HG03159 (cell line): ENCODE results near the gene TRIM62.

Experiments
- ATAC-seq: cut with Tn5 transposase; IDR thresholded peaks from one replicate; pipeline ENCODE4 v1.9.1; 2021; ENCODE audit warnings: mild to moderate bottlenecking, moderate library complexity; ENCODE audit not compliant: unreplicated experiment

Gene TRIM62

DNA sequence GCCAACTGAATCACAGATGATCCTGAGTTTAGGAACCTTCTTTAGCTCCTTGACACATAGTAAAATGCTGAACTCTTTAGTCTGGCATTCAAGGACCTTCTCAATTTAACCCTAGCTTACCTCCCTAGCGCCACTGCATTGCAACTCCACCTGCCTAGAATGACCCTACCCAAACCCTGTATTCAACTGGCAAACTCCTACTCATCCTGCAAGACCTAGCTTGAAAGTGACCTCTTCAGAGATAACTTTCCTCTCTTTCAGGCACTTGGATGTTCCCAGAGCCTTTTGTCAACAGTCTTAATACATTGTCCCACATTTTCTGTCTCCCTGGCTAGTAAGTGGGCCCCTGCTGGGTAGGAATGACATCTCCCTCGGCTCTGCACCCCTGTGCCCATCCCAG lies 19.7 kb downstream of the TRIM62 start:
- no peak for ATAC-seq

DNA sequence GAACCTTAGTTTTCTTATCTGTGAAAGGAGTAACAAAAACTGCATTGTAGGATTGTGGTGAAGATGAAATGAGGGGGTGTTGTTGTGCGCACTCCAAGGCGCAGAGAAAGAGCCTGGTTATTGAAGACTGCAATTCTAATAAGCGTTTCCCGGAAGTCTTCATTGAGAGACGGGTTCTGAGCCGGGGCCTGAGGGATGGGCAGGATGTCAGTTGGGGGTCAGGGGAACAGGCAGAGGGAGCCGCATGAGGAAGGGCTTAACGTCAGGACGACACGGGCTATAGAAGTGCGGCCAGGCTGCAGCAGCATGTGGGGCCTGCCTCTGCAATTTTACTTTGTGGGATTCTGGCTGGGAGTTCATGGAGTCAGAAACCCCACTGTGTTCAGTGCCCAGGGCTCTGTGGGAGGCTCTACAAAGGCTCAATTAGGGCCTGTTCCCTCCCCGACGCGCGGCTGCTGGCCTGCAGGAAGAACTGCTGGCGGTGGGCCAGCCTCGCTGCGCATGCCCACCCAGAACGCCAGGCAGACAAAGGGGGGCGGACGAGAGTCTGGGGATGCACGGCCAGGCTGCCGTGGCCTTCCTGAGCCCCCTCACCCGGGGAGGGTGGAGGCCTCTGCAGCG lies 20.7 kb downstream of the TRIM62 start:
- no peak for ATAC-seq

DNA sequence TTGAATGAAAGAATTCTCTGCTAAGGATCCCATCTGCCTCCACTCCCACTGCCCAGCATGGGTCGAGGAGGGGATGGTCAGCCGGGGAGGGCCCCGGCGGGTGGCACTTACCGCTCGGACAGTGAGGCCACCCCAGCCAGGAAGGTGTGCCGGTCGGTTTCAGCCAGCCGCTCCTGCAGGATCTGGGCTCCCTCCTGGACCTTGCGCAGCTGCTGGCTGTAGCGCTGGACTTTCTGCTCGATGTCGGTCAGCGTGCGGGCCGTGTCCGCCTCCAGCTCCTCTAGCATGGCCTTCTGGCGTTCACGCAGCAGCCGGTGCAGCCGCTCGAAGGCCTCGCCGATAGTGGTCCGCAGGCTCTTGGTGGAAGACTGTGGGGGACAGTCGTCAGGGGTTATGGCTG lies 22.3 kb downstream of the TRIM62 start:
- no peak for ATAC-seq

DNA sequence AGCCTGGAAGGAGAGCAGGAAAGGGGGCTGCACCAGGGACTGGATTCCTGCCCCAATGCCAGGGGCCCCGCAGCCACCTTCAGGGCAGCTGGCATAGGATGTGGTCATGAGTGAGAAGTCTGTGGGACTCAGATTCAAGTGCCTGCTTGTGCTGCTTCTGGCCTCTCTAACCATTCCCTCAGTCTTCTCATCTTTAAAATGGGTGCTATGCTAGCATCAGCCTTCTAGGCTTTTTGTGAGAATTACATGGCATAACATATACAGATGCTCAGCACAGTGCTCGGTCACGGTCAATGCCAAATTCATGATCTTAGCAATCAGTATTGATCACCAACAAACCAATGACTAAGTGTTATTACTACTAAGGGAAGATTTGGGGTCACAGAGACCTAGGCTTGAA lies 23.5 kb downstream of the TRIM62 start:
- no peak for ATAC-seq

DNA sequence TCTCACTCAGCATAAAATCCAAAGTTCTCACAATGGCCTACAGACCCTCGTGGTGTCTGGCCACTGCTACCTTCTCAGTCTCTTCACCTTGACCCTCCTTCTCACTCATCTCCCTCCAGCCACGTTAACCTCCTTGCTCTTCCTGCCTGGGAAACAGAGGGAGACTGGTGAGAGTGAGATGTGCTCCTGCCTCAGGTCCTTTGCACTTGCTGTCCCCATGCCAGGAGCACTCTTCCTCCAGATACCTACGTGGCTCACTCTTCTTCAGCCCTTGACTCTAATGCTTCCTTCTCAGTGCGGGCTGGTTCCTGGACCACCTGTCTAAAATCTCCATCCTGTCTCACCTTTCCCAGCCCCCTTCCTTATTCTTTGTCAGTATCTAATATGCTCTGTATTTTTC lies 24.7 kb downstream of the TRIM62 start:
- ATAC-seq: no peak

DNA sequence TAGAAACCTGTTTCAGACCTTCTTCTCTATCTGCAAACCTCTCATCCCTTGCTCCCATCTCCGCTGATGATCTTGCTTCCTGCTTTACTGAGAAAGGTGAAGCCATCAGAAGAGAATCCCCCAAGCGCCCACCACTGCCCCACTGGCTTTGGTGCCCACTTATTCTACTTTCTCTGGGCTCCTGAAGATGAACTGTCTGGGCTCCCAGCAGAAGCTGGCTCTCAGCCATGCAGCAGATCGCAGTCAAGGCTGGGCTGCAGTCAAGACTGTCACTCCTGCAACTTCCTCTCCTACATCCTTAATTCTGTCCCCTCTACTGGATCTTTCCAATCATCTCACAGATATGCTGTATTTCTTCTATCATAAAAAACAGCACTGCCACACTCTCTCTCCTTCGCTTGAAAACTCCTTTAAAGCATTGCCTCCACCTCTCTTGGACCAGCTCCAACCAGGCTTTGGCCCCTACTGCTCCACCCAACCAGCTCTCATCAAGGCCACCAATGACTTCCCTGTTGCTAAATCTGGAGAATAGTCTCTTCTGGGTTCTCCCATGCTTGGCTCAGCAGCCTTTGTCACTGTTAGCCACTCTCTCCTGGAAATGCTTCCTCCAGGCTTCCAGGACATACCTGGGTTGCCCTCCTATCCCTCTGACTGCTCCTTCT lies 25.8 kb downstream of the TRIM62 start:
- ATAC-seq: no peak

DNA sequence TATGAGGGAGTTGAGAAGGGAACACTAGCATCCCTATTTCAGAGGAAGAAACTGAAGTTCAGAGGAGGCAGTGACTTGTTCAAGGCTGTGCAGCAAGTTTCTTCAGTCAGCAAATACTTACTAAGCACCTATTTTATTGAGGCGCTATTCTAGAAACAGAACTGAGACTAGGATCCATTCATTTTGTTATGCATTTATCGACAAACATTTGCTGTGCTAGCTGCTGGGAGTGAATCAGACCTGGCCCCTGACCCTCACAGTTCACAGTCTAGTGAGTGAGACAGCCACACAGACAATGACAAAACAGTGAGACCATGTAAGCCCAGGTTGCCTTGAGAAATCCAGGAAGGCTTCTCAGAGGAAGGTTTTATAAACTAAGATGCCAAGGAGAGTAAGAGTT lies 28.2 kb downstream of the TRIM62 start:
- no peak for ATAC-seq

DNA sequence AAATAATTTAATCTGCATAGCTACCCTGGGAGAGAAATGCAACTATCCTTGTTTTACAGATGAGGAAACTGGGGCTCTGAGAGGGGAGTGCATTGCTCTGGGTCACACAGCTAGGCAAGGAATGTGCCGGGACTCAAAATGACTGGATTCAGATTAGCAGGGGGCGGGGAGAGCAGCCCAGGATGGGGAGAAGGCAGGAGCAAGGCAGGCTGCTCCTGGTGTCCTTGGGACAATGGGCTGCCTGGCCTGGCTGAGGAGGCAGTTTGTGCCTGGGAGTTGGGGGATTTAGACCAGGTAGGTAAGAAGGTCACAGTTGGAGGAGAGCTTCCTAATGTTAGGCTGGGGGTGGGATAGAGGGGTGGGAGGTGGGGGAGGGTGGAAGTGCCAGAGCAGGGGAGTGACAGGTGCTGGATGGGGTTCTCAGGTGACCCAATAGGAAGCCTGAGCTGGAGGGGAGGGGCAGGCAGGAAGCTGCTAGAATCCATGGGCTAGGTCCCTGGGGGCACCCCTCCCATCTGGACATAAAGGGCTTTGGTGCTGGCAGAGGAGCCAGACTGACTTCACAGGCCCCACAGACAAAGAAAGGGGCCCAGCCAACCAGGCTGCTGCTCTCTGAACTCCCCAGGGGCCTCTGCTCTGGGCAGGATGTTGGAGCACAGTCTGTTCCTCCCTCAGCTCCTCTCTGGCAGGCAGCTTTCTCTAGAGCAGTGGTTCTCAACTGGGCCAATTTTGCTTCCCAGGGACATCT lies 29.0 kb downstream of the TRIM62 start:
- ATAC-seq: no peak

DNA sequence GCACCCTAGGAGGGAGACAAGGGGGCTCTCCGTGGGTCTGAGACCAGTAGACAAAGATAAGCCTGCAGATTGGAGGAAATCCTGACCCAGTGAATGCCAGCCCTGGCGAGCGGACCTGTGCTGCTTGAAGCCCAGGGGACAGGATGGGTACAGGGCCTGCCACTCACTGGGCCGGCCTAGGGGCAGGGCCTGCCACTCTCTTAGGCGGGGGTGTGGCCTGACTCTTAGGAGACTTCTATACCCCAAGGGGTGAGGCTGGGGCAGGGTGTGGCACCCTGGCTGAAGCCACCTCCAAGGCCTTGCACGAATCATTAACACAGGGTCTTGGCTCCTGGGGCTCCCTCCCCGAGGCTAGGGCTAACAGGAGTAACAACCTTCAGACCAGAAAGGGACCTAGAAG lies 30.7 kb downstream of the TRIM62 start:
- no peak for ATAC-seq

DNA sequence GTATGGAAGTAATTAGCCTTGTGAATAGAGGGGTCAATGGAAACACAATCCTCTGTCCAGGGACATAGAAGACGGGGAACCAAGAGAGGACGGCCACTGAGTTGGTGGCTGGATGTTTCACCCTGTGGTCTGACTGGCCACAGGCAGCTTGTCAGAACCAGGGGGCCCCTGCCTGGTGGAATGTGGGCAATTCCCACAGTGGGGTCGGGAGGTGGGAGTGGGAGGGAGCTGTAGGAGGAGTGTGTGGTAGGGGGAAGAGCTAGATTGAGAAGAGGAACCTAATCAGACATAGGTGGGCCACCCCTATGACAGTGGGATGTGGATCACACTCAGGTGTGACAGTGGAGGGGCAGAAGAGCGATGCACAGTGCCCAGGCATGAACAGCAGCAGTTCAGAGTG lies 31.3 kb downstream of the TRIM62 start:
- ATAC-seq: no peak

DNA sequence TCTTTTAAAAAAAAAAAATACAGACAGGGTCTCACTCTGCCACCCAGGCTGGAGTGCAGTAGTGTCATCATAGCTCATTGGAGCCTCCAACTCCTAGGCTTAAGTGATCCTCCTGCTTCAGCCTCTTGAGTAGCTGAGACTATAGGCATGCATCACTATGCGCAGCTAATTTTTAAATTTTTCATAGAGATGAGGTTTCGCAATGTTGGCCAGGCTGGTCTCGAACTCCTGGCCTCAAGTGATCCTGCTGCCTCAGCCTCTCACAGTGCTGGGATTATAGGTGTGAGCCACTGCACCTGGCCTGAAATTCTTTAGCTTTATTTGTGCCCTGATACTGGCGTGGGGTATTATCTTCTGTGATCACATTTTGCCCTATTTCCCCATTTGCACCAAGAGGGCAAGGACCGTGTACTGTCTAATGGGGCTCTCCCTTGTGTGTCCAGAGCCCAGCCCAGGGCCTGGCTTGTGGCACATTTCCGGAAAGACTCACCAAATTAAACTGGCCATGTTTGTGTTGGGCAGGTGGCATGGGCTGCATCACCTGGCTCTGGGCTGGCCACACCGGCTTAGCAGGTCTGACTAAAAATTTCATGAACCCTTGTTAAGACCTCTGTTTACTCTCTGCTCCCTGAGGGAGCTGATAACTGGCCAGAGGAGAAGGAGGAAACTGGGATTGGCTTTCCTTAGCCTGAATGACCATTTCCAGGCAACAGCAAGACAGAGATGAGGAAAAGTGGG lies 32.2 kb downstream of the TRIM62 start:
- no peak for ATAC-seq

DNA sequence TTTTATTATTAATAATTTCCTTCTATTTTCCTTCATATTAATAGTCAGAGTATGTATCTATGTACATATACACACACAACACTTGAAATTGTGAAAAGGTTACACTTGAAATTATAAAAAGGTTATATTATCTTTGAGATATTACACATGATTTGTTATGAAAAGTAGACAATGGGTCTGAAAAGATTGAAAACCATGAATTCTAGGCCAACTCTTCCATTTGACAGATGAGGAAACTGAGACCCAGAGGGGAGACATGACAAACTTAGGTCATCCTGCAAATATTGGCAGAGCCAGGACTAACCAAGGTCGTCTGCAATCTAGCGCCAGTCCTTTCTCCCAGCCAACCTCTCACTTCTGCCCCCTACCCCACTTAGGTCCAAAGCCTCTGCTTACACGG lies 33.2 kb downstream of the TRIM62 start:
- no peak for ATAC-seq

DNA sequence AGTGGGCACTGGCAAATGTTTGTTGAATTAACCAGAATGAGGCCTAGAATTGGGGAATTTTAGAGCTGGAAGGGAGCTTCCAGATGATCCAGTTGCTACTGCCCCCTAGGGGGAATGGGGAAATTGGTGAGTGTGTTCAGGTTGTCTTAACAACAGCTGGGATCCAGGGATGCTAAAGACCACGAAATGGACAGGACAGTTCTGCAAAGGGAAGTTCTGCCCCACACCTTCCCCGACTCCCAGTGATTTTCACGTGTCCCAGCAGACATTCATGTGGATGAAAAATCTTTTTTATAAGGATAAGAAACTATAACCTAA lies 33.9 kb downstream of the TRIM62 start:
- no peak for ATAC-seq

DNA sequence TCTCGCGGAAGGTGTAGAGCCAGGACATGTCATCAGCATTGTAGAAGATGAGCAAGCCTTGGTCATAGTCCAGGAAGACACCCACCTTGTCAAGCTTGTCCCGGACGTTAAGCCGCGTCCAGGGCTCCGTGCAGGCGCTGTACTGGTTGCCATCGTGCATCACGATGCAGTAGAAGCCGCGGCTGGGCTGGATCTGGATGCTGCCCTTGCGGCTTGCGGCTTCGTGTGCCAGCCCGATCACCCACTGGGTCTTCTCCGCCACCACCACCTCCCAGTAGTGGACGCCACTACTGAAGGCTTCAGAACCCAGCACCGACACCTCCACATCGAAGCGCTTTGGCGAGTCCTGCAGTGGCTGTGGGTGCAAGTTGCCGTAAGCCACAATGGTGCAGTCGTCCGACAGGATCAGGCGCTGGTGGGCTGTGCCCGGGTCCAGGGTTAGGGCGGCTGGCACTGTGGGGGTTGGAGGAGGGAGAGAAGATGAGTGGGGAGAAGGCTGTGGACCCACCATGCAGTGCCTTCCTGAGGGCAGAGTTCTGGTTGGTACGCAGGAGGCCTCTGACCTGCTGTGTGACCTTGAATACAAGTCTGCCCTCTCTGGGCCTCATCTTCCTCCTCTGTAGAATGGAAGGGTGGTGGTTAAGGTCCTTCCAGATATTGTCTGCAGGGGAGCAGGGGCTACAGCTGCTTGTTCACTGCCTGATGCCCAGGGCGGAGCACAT lies 34.4 kb downstream of the TRIM62 start:
- no peak for ATAC-seq

DNA sequence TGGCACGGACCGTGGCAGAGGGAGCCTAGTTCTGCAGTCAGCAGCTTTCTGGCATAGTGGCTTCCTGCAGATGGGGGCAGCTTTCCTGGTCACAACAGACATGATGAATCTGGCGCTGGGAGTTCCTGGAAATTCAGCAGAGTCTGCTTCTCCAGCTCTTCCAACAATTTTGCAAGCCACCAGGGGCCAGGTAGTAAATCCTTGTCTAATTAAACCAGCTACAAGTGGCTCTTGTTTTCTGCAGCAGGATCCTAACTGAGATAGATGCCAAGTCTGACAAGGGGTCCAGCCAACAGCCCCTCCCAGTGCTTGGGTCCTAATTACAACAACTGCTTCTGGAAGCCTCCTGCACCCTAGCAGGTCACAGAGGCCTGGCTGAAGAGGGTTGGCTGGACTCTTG lies 35.8 kb downstream of the TRIM62 start:
- no peak for ATAC-seq

DNA sequence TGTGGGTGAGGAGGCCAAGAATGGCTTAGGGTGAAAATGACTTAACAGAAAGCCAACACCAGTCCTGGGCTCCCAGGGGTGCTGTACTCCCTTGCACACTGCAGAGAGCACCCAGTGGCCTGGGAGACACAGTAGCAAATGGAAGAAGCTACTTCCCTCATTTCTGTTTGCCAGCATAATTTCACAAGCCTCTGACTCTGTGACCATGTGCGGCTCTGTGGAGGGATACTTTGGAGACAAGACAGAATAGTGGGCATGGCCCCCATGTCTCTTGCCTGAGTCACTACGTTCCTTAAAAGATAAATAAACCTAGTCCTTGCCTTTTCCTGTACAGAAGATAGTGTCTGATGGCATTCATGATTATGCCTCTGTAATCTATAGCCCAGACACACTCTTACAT lies 38.1 kb downstream of the TRIM62 start:
- no peak for ATAC-seq

DNA sequence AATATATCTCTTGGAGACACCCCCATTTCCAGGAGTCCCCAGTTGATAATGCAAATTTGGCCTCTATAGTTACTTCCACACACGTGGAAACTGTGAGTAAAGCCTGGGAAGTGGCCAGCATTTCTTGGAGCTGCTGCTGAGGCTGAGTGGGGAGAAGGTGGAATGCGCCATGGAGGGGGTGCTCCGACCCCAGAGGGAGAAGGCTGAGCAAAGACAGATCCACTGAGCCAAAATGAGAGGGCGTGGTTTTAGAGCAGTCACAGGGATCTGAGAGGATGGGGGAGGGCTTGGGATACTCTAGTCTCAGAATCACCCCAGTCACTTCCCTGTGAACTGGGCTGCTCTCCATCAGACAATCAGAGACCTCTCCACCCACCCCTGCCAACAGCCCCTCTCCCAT lies 38.7 kb downstream of the TRIM62 start:
- ATAC-seq: no peak

DNA sequence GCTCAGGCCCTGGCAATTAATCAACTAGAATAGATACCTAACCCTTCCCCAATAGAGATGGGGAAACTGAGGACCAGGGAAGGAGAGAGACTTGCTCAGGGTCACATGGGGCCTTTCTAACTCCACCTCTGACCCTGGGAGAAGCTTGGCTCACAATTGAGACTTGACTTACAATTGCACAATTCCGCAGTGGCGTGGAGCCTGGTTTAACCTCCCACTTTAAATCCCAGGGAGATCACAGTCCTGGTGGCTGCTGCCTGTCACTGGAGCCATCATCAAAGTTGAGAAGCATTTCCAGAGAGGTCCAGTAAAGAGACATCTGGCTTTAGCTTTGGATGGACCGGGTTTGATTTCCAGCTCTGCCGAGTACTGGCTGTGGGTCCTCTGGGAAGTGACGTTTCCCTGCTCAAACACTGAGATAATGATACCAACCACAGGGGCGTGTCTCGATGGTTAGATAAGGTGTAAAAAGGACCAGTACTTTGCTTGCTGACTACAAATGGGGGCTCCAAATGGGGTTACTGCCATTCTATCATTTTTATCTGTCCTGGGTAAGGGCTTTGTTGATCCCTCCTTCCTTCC lies 39.3 kb downstream of the TRIM62 start:
- no peak for ATAC-seq

DNA sequence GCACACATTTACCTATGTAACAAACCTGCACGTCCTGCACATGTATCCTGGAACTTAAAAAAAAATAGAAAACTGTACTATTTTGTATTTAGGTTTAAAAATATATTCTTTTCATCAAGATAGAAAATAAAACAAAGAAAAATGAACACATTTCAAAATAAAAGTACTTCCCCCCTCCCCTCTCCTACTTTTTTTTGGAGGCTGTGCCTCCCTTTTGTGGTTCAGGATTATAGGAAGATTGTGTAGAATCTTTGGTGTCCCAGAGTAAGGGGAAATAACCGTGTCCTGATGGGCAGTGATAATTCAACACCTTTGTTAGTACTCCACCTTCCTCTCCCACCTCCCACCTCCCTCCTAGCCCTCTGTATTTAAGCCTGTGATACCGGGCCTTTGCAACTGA lies 40.1 kb downstream of the TRIM62 start:
- ATAC-seq: no peak

DNA sequence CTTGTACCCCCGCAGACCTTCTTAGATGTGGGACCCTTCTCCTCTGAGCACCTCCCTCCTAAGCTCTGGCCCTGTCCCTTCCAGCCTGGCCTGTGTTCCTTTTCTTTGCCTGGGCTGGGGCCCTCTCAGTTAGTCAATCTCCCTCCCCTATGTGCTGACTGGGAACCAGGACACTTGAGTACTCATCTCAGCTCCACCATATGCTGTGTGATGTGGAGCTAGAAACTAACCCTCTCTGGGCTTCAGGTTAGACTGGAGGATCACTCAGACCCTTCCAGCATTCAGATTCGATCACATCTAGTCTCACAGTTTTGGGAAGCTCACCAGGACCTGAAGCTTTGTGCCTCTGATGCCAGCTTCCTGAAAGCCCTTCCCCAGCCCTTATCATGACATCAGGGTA lies 40.6 kb downstream of the TRIM62 start:
- no peak for ATAC-seq
